Measurements from ENCODE around the gene MELTF. TPM values are rescaled to one million over a fixed set of nuclear protein-coding genes. Genes with fewer than 3 reads are reported as not detected.

The MELTF gene
- total and polyA plus RNA-seq, 2 of the 13 experiments (the other 11 are each of a cell fraction or from before 2014, with no cell fraction given), result 3.2 to 7.5 TPM

DNA sequence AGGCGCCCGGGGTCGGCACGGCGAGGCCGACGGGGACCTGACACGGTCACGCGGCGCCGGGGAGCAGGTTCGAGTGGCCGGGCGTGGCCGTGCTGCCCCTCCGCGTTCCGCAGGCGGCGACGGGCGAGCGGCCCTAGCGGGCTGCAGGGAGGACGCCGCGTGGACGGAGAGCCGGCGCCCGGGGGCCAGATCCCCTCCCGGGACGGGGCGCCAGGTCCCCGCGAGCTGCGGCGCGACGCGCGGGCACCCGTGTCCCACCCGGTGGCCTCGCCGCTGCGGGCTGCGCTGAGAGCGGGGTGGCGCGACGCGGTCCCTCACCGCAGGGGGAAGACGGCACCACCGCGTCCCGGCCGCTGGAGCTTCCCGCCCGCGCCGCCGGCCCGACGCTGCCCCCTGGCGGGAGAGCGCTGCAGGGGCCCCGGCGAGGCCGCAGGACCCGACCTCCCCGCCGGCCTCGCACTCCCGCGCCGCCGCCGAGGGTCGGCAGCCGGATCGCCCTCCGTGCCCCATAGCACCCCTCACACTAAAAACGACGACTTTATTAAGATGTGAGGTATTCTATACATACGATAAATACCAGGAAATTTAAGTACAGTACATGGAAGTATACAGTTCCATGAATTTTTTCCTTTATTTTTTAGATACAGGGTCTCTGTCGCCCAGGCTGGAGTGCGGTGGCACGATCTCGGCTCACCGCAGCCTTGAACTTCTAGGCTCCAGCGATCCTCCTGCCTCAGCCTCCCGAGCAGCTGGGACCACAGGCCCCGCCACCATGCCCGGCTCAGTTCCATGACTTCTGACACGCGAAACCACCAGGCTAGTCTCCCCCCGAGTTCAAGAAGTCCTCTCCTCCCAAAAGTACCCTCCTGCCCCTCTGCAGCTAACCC, 59.7 kb downstream of the MELTF start (continued):
- TF ChIP-seq, protein P1, sequence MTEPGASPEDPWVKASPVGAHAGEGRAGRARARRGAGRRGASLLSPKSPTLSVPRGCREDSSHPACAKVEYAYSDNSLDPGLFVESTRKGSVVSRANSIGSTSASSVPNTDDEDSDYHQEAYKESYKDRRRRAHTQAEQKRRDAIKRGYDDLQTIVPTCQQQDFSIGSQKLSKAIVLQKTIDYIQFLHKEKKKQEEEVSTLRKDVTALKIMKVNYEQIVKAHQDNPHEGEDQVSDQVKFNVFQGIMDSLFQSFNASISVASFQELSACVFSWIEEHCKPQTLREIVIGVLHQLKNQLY (CRISPR knock-in tag; IDR thresholded peaks at IDR 0.05), result no peak
- TF ChIP-seq ZNF367 (CRISPR knock-in tag; IDR thresholded peaks at IDR 0.05; ENCODE audit: borderline replicate concordance) (peak; percentile 40; the same call in 1 of the 2 replicates), NONO (IDR thresholded peaks at IDR 0.05) (no peak), NONO (CRISPR knock-in tag; conservative IDR thresholded peaks at IDR 0.05) (peak; percentile 25), ZFY (CRISPR knock-in tag; IDR thresholded peaks at IDR 0.05) (peak; percentile 57), SRSF4 (IDR thresholded peaks at IDR 0.05; ENCODE audit: low read depth, low read length, poor library complexity, severe bottlenecking) (no peak), RFX5 (IDR thresholded peaks at IDR 0.05; ENCODE audit: low read depth, low read length) (no peak), SMAD9 (CRISPR knock-in tag; IDR thresholded peaks at IDR 0.05) (no peak), ZFP41 (CRISPR knock-in tag; IDR thresholded peaks at IDR 0.05; ENCODE audit: borderline replicate concordance) (no peak)
- TF ChIP-seq, protein P2, sequence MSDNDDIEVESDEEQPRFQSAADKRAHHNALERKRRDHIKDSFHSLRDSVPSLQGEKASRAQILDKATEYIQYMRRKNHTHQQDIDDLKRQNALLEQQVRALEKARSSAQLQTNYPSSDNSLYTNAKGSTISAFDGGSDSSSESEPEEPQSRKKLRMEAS (IDR thresholded peaks at IDR 0.05), result peak; percentile 84
- TF ChIP-seq, protein P3, sequence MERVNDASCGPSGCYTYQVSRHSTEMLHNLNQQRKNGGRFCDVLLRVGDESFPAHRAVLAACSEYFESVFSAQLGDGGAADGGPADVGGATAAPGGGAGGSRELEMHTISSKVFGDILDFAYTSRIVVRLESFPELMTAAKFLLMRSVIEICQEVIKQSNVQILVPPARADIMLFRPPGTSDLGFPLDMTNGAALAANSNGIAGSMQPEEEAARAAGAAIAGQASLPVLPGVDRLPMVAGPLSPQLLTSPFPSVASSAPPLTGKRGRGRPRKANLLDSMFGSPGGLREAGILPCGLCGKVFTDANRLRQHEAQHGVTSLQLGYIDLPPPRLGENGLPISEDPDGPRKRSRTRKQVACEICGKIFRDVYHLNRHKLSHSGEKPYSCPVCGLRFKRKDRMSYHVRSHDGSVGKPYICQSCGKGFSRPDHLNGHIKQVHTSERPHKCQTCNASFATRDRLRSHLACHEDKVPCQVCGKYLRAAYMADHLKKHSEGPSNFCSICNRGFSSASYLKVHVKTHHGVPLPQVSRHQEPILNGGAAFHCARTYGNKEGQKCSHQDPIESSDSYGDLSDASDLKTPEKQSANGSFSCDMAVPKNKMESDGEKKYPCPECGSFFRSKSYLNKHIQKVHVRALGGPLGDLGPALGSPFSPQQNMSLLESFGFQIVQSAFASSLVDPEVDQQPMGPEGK (CRISPR knock-in tag; IDR thresholded peaks at IDR 0.05), result 0 out of 2 replicates have a peak, but pooled peaks have one; percentile 11
- TF ChIP-seq, protein P4, sequence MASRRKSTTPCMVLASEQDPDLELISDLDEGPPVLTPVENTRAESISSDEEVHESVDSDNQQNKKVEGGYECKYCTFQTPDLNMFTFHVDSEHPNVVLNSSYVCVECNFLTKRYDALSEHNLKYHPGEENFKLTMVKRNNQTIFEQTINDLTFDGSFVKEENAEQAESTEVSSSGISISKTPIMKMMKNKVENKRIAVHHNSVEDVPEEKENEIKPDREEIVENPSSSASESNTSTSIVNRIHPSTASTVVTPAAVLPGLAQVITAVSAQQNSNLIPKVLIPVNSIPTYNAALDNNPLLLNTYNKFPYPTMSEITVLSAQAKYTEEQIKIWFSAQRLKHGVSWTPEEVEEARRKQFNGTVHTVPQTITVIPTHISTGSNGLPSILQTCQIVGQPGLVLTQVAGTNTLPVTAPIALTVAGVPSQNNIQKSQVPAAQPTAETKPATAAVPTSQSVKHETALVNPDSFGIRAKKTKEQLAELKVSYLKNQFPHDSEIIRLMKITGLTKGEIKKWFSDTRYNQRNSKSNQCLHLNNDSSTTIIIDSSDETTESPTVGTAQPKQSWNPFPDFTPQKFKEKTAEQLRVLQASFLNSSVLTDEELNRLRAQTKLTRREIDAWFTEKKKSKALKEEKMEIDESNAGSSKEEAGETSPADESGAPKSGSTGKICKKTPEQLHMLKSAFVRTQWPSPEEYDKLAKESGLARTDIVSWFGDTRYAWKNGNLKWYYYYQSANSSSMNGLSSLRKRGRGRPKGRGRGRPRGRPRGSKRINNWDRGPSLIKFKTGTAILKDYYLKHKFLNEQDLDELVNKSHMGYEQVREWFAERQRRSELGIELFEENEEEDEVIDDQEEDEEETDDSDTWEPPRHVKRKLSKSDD (CRISPR knock-in tag; IDR thresholded peaks at IDR 0.05; ENCODE audit: low read depth), result 0 out of 2 replicates have a peak, but pooled peaks have one; percentile 64

Data from HepG2 (cell line).